WTC11 (cell line): ENCODE measurements around the gene GLB1L2.

Source experiments
- IRF2 ChIP-seq: sonication (generic); formaldehyde crosslinking; IDR thresholded peaks from 2 replicates; pipeline ENCODE4 v1.8.0; 2022; ENCODE audit warnings: low read depth, missing genetic modification reagents, borderline replicate concordance
- KAT7 ChIP-seq: sonication (generic); formaldehyde crosslinking; IDR thresholded peaks from 2 replicates; pipeline ENCODE4 v1.8.1; 2023; ENCODE audit warnings: missing genetic modification reagents, mild to moderate bottlenecking, borderline replicate concordance
- NR1H2 ChIP-seq: sonication (generic); formaldehyde crosslinking; IDR thresholded peaks from 2 replicates; pipeline ENCODE4 v1.9.0; 2021; ENCODE audit warnings: mild to moderate bottlenecking, moderate library complexity, missing genetic modification reagents
- ZNF121 ChIP-seq: sonication (generic); formaldehyde crosslinking; IDR thresholded peaks from 2 replicates; pipeline ENCODE4 v1.8.0; 2023; ENCODE audit warnings: missing genetic modification reagents
- ZNF317 ChIP-seq: sonication (generic); formaldehyde crosslinking; IDR thresholded peaks from 2 replicates; pipeline ENCODE4 v1.8.1; 2023; ENCODE audit warnings: low read depth, mild to moderate bottlenecking, moderate library complexity, missing genetic modification reagents, borderline replicate concordance
- TF ChIP-seq, protein P1 (sequence below): sonication (generic); formaldehyde crosslinking; IDR thresholded peaks from 2 replicates; pipeline ENCODE4 v1.8.0; 2022; ENCODE audit warnings: mild to moderate bottlenecking, missing genetic modification reagents
- TF ChIP-seq, protein P2 (sequence below): fragments of 200-600 bp; IDR thresholded peaks from 2 replicates; pipeline ENCODE4 v1.8.0; 2022; ENCODE audit warnings: antibody characterized with exemption
- TF ChIP-seq, protein P3 (sequence below): sonication (generic); formaldehyde crosslinking; IDR thresholded peaks from 2 replicates; pipeline ENCODE4 v1.8.1; 2023; ENCODE audit warnings: mild to moderate bottlenecking, missing genetic modification reagents, borderline replicate concordance
- TF ChIP-seq, protein P4 (sequence below): sonication (generic); formaldehyde crosslinking; IDR thresholded peaks from 2 replicates; pipeline ENCODE4 v1.8.1; 2022; ENCODE audit warnings: low read depth, missing genetic modification reagents, borderline replicate concordance
- TF ChIP-seq, protein P5 (sequence below): sonication (generic); formaldehyde crosslinking; conservative IDR thresholded peaks from 2 replicates; pipeline ENCODE4 v1.8.1; 2022; ENCODE audit warnings: mild to moderate bottlenecking, missing genetic modification reagents

DNA sequence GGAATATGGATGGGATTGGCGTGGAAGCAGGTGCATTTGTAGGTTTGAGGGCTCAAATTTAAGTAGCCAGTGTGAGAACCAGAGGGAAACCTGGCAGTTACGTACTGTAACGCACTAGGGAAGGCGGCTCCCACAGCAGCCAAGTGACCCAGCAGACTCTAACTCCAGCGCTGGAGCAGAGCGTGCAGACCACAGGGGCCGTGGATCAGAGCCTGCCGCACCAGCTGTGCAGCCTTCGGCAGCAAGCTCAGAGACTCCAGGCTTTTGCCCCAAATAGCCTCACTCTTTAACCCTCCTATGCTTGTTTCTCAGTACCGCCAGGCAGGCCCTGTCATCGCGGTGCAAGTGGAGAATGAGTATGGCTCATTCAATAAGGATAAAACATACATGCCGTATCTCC, 43.3 kb upstream of the GLB1L2 start:
- TF ChIP-seq, protein P1, sequence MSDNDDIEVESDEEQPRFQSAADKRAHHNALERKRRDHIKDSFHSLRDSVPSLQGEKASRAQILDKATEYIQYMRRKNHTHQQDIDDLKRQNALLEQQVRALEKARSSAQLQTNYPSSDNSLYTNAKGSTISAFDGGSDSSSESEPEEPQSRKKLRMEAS (CRISPR knock-in tag) = no peak
- TF ChIP-seq, protein P2, sequence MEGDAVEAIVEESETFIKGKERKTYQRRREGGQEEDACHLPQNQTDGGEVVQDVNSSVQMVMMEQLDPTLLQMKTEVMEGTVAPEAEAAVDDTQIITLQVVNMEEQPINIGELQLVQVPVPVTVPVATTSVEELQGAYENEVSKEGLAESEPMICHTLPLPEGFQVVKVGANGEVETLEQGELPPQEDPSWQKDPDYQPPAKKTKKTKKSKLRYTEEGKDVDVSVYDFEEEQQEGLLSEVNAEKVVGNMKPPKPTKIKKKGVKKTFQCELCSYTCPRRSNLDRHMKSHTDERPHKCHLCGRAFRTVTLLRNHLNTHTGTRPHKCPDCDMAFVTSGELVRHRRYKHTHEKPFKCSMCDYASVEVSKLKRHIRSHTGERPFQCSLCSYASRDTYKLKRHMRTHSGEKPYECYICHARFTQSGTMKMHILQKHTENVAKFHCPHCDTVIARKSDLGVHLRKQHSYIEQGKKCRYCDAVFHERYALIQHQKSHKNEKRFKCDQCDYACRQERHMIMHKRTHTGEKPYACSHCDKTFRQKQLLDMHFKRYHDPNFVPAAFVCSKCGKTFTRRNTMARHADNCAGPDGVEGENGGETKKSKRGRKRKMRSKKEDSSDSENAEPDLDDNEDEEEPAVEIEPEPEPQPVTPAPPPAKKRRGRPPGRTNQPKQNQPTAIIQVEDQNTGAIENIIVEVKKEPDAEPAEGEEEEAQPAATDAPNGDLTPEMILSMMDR = no peak
- TF ChIP-seq, protein P3, sequence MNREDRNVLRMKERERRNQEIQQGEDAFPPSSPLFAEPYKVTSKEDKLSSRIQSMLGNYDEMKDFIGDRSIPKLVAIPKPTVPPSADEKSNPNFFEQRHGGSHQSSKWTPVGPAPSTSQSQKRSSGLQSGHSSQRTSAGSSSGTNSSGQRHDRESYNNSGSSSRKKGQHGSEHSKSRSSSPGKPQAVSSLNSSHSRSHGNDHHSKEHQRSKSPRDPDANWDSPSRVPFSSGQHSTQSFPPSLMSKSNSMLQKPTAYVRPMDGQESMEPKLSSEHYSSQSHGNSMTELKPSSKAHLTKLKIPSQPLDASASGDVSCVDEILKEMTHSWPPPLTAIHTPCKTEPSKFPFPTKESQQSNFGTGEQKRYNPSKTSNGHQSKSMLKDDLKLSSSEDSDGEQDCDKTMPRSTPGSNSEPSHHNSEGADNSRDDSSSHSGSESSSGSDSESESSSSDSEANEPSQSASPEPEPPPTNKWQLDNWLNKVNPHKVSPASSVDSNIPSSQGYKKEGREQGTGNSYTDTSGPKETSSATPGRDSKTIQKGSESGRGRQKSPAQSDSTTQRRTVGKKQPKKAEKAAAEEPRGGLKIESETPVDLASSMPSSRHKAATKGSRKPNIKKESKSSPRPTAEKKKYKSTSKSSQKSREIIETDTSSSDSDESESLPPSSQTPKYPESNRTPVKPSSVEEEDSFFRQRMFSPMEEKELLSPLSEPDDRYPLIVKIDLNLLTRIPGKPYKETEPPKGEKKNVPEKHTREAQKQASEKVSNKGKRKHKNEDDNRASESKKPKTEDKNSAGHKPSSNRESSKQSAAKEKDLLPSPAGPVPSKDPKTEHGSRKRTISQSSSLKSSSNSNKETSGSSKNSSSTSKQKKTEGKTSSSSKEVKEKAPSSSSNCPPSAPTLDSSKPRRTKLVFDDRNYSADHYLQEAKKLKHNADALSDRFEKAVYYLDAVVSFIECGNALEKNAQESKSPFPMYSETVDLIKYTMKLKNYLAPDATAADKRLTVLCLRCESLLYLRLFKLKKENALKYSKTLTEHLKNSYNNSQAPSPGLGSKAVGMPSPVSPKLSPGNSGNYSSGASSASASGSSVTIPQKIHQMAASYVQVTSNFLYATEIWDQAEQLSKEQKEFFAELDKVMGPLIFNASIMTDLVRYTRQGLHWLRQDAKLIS (CRISPR knock-in tag) = no peak
- TF ChIP-seq, protein P4, sequence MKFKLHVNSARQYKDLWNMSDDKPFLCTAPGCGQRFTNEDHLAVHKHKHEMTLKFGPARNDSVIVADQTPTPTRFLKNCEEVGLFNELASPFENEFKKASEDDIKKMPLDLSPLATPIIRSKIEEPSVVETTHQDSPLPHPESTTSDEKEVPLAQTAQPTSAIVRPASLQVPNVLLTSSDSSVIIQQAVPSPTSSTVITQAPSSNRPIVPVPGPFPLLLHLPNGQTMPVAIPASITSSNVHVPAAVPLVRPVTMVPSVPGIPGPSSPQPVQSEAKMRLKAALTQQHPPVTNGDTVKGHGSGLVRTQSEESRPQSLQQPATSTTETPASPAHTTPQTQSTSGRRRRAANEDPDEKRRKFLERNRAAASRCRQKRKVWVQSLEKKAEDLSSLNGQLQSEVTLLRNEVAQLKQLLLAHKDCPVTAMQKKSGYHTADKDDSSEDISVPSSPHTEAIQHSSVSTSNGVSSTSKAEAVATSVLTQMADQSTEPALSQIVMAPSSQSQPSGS = no peak
- no peak for TF ChIP-seq NR1H2
- no peak for TF ChIP-seq ZNF121
- no peak for TF ChIP-seq IRF2 (CRISPR knock-in tag)
- TF ChIP-seq, protein P5, sequence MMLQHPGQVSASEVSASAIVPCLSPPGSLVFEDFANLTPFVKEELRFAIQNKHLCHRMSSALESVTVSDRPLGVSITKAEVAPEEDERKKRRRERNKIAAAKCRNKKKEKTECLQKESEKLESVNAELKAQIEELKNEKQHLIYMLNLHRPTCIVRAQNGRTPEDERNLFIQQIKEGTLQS (CRISPR knock-in tag) = no peak
- TF ChIP-seq ZNF317 (CRISPR knock-in tag) = no peak
- TF ChIP-seq KAT7 (CRISPR knock-in tag) = no peak
